PC-9 (cell line): Measurements from ENCODE around the gene THADA. TPM values are rescaled to one million over a fixed set of nuclear protein-coding genes. Genes with fewer than 3 reads are reported as not detected.
A peak's percentile ranks its signal among the peaks of the same experiment; 100 is the strongest.

Experiments
- BruUV-seq: library from RNA; stranded (reverse); fragments of 400-500 nt; replicated peaks from 2 replicates; lab custom pipeline; 2021; lab: Mats Ljungman, UMichigan
- CTCF ChIA-PET: fragments of 300-600 bp; sonication (Branson Sonifier 250); formaldehyde crosslinking; loops from one replicate; lab custom pipeline; 2022; ENCODE audit warnings: antibody characterized with exemption; lab: Charles Lee
- POLR2A ChIA-PET: fragments of 300-600 bp; sonication (Branson Sonifier 250); formaldehyde crosslinking; loops from one replicate; lab custom pipeline; 2022; ENCODE audit warnings: antibody characterized with exemption; ENCODE audit not compliant: unreplicated experiment; lab: Charles Lee
- DNase-seq, 2 experiments: peaks; one replicate each; pipeline versions ENCODE4 v3.0.0 to v3.0.0-alpha.2; 2015 to 2022; ENCODE audit warnings: mixed read lengths in 1 of 2
- H2AFZ ChIP-seq: fragments of 200-600 bp; sonication (generic); 2 replicates; pipeline ENCODE4 v1.8.1; 2017; ENCODE audit warnings: antibody characterized with exemption
- H3F3A ChIP-seq: fragments of 200-600 bp; sonication (generic); 2 replicates; pipeline ENCODE4 v1.8.1; 2017; ENCODE audit warnings: antibody characterized with exemption, mild to moderate bottlenecking, low read depth; ENCODE audit not compliant: insufficient read depth
- H3K27ac ChIP-seq: fragments of 200-600 bp; sonication (generic); 2 replicates; pipeline ENCODE4 v1.6.1; 2016; ENCODE audit warnings: mixed run types
- H3K27me3 ChIP-seq: fragments of 200-600 bp; sonication (generic); 2 replicates; pipeline ENCODE4 v1.6.1; 2016; ENCODE audit warnings: low read depth, mixed run types; ENCODE audit not compliant: insufficient read depth
- H3K36me3 ChIP-seq: fragments of 200-600 bp; sonication (generic); 2 replicates; pipeline ENCODE4 v1.6.1; 2016; ENCODE audit warnings: low read depth, mixed run types
- H3K4me1 ChIP-seq: fragments of 200-600 bp; sonication (generic); replicated peaks from 2 replicates; pipeline ENCODE4 v1.6.1; 2016; ENCODE audit warnings: mixed run types; ENCODE audit not compliant: insufficient read depth
- H3K4me2 ChIP-seq: fragments of 200-600 bp; sonication (generic); 2 replicates; pipeline ENCODE4 v1.6.1; 2017; ENCODE audit warnings: mixed run types
- H3K4me3 ChIP-seq: fragments of 200-600 bp; sonication (generic); 2 replicates; pipeline ENCODE4 v1.6.1; 2016; ENCODE audit warnings: mixed run types
- H3K79me2 ChIP-seq: fragments of 200-600 bp; sonication (generic); 2 replicates; pipeline ENCODE4 v1.6.1; 2017; ENCODE audit warnings: low read depth, mixed run types
- H3K9me2 ChIP-seq: fragments of 200-600 bp; sonication (generic); 2 replicates; pipeline ENCODE4 v1.8.1; 2017; ENCODE audit warnings: mild to moderate bottlenecking; ENCODE audit not compliant: insufficient read depth
- H3K9me3 ChIP-seq: fragments of 200-600 bp; sonication (generic); 2 replicates; pipeline ENCODE4 v1.8.1; 2016; ENCODE audit warnings: low read depth; ENCODE audit not compliant: insufficient read depth
- H4K20me1 ChIP-seq: fragments of 200-600 bp; sonication (generic); 2 replicates; pipeline ENCODE4 v1.8.1; 2017; ENCODE audit not compliant: insufficient read depth
- CTCF ChIP-seq: fragments of 200-600 bp; sonication (generic); conservative IDR thresholded peaks from 2 replicates; pipeline ENCODE4 v1.6.1; 2017; ENCODE audit warnings: mixed run types, antibody characterized with exemption, mild to moderate bottlenecking, moderate library complexity
- EZH2 ChIP-seq: fragments of 200-600 bp; sonication (generic); IDR thresholded peaks from 2 replicates; pipeline ENCODE4 v1.8.0; 2017; ENCODE audit warnings: antibody characterized with exemption, low read depth
- intact Hi-C: fragments of 100-400 bp; cut with micrococcal nuclease; formaldehyde crosslinking; loops from one replicate; pipeline ENCODE4 v1.10.0; 2022; ENCODE audit not compliant: unreplicated experiment
- total RNA-seq: library from RNA; stranded (reverse); gene quantifications from 2 replicates; pipeline ENCODE4 v1.2.3, GENCODE V29; 2021

Gene THADA
- total RNA-seq, 1 experiment from 2014 or later = 28.1 TPM

GRCh38 chr2:43585708-43586107, 10.1 kb downstream of the THADA start:
- Histone ChIP-seq H3K27me3 (no peaks in the 10 kb centered on the region), H3K4me1 (no peaks in the 10 kb centered on the region), H3K9me3 (no peaks in the 10 kb centered on the region), H3K36me3 (peaks cover 63% of the 10 kb centered on the region), H3K9me2 (no peaks in the 10 kb centered on the region), H4K20me1 (peaks cover 13% of the 10 kb centered on the region), H3F3A (peaks cover 19% of the 10 kb centered on the region), H3K4me3 (no peak overlapping the region), H3K4me2 (no peak overlapping the region), H3K27ac (no peak overlapping the region), H3K79me2 (no peaks in the 10 kb centered on the region), H2AFZ (no peak overlapping the region)
- DNase-seq = no peak
- ChIA-PET CTCF (interaction anchor here (0.6 kb wide), 1 partner anchor 1718 kb away, joined by 3 read pairs; no protein-coding TSS in a partner anchor), POLR2A (no interaction called here)
- intact Hi-C loops = no loop called here
- TF ChIP-seq EZH2 = no peak
- no peak for TF ChIP-seq CTCF
- BruUV-seq = no TSS peak

GRCh38 chr2:43579275-43579981, 16.4 kb downstream of the THADA start:
- intact Hi-C loops = no loop called here
- peaks cover 18% of the 10 kb centered on the region for H3F3A ChIP-seq
- ChIA-PET POLR2A (no interaction called here), CTCF (no interaction called here)
- no peak for TF ChIP-seq CTCF
- no peak for TF ChIP-seq EZH2
- no peaks in the 10 kb centered on the region for H3K4me1 ChIP-seq
- BruUV-seq = no TSS peak
- no peak overlapping the region for H3K27ac ChIP-seq
- H3K9me2 ChIP-seq = no peaks in the 10 kb centered on the region
- H2AFZ ChIP-seq = no peak overlapping the region
- H4K20me1 ChIP-seq = peaks cover 9% of the 10 kb centered on the region
- H3K27me3 ChIP-seq = no peaks in the 10 kb centered on the region
- H3K36me3 ChIP-seq = peaks cover 57% of the 10 kb centered on the region
- no peak overlapping the region for H3K4me3 ChIP-seq
- DNase-seq = no peak
- no peaks in the 10 kb centered on the region for H3K79me2 ChIP-seq
- H3K9me3 ChIP-seq = no peaks in the 10 kb centered on the region
- H3K4me2 ChIP-seq = no peak overlapping the region

- peaks cover 18% of the 10 kb centered on the region for H3F3A ChIP-seq
- intact Hi-C loops = loop anchor here (1.0 kb wide), 1 partner anchor 748 kb away; no protein-coding TSS in a partner anchor
- H4K20me1 ChIP-seq = peaks cover 3% of the 10 kb centered on the region; the same call in 1 of the 2 replicates
- no peaks in the 10 kb centered on the region for H3K27me3 ChIP-seq
- no peaks in the 10 kb centered on the region for H3K79me2 ChIP-seq
- peaks cover 66% of the 10 kb centered on the region for H3K36me3 ChIP-seq
- no peaks in the 10 kb centered on the region for H3K9me2 ChIP-seq
- no peak overlapping the region for H3K4me3 ChIP-seq
- DNase-seq = peak; percentile 6 to 65
- ChIA-PET CTCF (interaction anchor here (0.6 to 1.2 kb wide), 14 partner anchors 8 to 1116 kb away, joined by 3 to 9 read pairs (median 4); no protein-coding TSS in a partner anchor), POLR2A (interaction anchor here (0.6 kb wide), 2 partner anchors 711 to 874 kb away, joined by 3 to 12 read pairs; no protein-coding TSS in a partner anchor)
- no peak overlapping the region for H3K27ac ChIP-seq
- H2AFZ ChIP-seq = no peak overlapping the region
- H3K4me1 ChIP-seq = no peaks in the 10 kb centered on the region
- TF ChIP-seq EZH2 (no peak), CTCF (peak; percentile 87)
- no TSS peak for BruUV-seq
- H3K9me3 ChIP-seq = no peaks in the 10 kb centered on the region
- no peak overlapping the region for H3K4me2 ChIP-seq
These were observed 18.6 kb downstream of the THADA start for GRCh38 chr2:43576981-43577892.
